ENCODE measurements around the gene VSTM2L. TPM values are rescaled to one million over a fixed set of nuclear protein-coding genes. Genes with fewer than 3 reads are reported as not detected.
A peak's percentile ranks its signal among the peaks of the same experiment; 100 is the strongest.

The VSTM2L gene
- total and polyA plus RNA-seq, 4 donors: 8.0 to 71.6 (median 31.4) TPM

- no peak overlapping the region for H3K4me3 ChIP-seq
- no peak for DNase-seq
- peaks cover 0 to 51% (median 11%) of the 10 kb centered on the region in 5 donors for H3K4me1 ChIP-seq (ENCODE audit: control insufficient read depth in 5 of 5, insufficient read depth in 5 of 5, low read length in 5 of 5)
- WGBS, 2 donors: 34 to 38% methylated on average over 5 of the region's 5 CpGs
- H3K27ac ChIP-seq (ENCODE audit: low read depth in 1 of 2, low read length in 1 of 2): no peak overlapping the region
- no peaks in the 10 kb centered on the region for H3K36me3 ChIP-seq (ENCODE audit: control insufficient read depth in 4 of 4, insufficient read depth in 4 of 4, low read length in 4 of 4)
- H3K9ac ChIP-seq (ENCODE audit: insufficient read depth in 1 of 2, low read length in 2 of 2): no peak overlapping the region
- peaks cover 0 to 7% (median 0%) of the 10 kb centered on the region in 4 donors for H3K9me3 ChIP-seq (ENCODE audit: control insufficient read depth in 4 of 4, insufficient read depth in 3 of 4, low read length in 3 of 4)
- peaks cover 0 to 18% (median 0%) of the 10 kb centered on the region in 3 donors for H3K27me3 ChIP-seq (ENCODE audit: control insufficient read depth in 3 of 3, insufficient read depth in 3 of 3, low read length in 2 of 3)
- no peak for ATAC-seq (ENCODE audit: insufficient read depth, low FRiP score)
- TF ChIP-seq, protein P1, sequence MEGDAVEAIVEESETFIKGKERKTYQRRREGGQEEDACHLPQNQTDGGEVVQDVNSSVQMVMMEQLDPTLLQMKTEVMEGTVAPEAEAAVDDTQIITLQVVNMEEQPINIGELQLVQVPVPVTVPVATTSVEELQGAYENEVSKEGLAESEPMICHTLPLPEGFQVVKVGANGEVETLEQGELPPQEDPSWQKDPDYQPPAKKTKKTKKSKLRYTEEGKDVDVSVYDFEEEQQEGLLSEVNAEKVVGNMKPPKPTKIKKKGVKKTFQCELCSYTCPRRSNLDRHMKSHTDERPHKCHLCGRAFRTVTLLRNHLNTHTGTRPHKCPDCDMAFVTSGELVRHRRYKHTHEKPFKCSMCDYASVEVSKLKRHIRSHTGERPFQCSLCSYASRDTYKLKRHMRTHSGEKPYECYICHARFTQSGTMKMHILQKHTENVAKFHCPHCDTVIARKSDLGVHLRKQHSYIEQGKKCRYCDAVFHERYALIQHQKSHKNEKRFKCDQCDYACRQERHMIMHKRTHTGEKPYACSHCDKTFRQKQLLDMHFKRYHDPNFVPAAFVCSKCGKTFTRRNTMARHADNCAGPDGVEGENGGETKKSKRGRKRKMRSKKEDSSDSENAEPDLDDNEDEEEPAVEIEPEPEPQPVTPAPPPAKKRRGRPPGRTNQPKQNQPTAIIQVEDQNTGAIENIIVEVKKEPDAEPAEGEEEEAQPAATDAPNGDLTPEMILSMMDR (IDR thresholded peaks at IDR 0.05; ENCODE audit: control extremely low read depth, extremely low read depth): no peak
Measured at GRCh38 chr20:37914367-37914671, 11.4 kb downstream of the VSTM2L start.

DNA sequence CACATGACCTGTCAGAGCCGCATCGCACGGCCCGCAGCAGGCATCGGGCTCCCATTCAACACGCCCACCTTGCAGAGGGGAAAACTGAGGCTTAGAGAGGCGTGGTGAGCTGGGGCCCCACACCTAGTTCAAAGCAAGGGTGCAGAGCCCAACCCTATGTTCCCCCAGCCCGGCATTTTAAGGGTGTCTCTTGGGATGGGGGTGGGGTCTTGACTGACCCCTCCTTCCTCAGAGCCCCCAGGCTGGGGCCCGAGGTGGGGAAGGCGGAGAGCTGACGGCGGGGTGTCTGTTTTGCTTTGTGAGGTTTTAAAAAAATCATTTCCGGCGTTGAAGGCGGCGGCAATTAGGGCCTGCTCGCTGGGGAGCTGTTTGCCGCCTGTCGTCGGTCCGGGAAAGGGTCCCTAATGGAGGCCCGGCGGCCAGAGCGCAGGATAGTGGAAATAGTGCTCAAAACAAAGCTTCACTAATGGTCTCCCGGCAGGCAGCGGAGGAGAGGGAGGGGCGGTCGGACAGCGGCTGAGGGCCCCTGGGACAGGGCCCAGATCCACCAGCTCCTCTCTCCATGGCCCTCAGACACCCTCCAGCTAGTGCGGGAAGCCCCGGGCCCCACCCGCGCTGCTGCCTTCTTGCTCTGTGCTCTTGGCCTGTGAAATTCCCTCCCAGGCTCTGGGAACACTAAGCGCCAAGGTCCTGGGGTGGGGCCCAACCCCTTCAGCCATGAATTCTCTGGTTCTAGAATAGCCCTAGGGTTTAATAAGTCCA is 11.9 kb downstream of the VSTM2L start:
- Histone ChIP-seq H3K27ac (ENCODE audit: low read depth in 1 of 2, low read length in 1 of 2) (no peak overlapping the region), H3K4me3 (no peak overlapping the region), H3K9ac (ENCODE audit: insufficient read depth in 1 of 2, low read length in 2 of 2) (no peak overlapping the region), H3K9me3 (ENCODE audit: control insufficient read depth in 4 of 4, insufficient read depth in 3 of 4, low read length in 3 of 4) (peaks cover 0 to 7% (median 0%) of the 10 kb centered on the region in 4 donors), H3K36me3 (ENCODE audit: control insufficient read depth in 4 of 4, insufficient read depth in 4 of 4, low read length in 4 of 4) (no peaks in the 10 kb centered on the region), H3K27me3 (ENCODE audit: control insufficient read depth in 3 of 3, insufficient read depth in 3 of 3, low read length in 2 of 3) (peaks cover 0 to 18% (median 0%) of the 10 kb centered on the region in 3 donors), H3K4me1 (ENCODE audit: control insufficient read depth in 5 of 5, insufficient read depth in 5 of 5, low read length in 5 of 5) (peaks cover 0 to 55% (median 11%) of the 10 kb centered on the region in 5 donors)
- 5% methylated on average over 33 to 34 of the region's 34 CpGs for WGBS, 2 donors
- TF ChIP-seq, protein P1 (IDR thresholded peaks at IDR 0.05; ENCODE audit: control extremely low read depth, extremely low read depth): no peak
- ATAC-seq (ENCODE audit: insufficient read depth, low FRiP score) (no peak), DNase-seq (peak; percentile 83 to 84 (median 83))

- Histone ChIP-seq H3K36me3 (ENCODE audit: control insufficient read depth in 4 of 4, insufficient read depth in 4 of 4, low read length in 4 of 4) (no peaks in the 10 kb centered on the region), H3K4me3 (no peak overlapping the region), H3K9me3 (ENCODE audit: control insufficient read depth in 4 of 4, insufficient read depth in 3 of 4, low read length in 3 of 4) (peaks cover 0 to 7% (median 0%) of the 10 kb centered on the region in 4 donors), H3K27me3 (ENCODE audit: control insufficient read depth in 3 of 3, insufficient read depth in 3 of 3, low read length in 2 of 3) (peaks cover 0 to 15% (median 0%) of the 10 kb centered on the region in 3 donors), H3K4me1 (ENCODE audit: control insufficient read depth in 5 of 5, insufficient read depth in 5 of 5, low read length in 5 of 5) (peaks cover 0 to 55% (median 11%) of the 10 kb centered on the region in 5 donors), H3K27ac (ENCODE audit: low read depth in 1 of 2, low read length in 1 of 2) (no peak overlapping the region), H3K9ac (ENCODE audit: insufficient read depth in 1 of 2, low read length in 2 of 2) (no peak overlapping the region)
- no peak for DNase-seq
- no peak for ATAC-seq (ENCODE audit: insufficient read depth, low FRiP score)
- TF ChIP-seq, protein P1 (IDR thresholded peaks at IDR 0.05; ENCODE audit: control extremely low read depth, extremely low read depth): no peak
- 48 to 56% methylated on average over 10 of the region's 10 CpGs for WGBS, 2 donors
Measured at GRCh38 chr20:37915434-37915787, 12.5 kb downstream of the VSTM2L start.
